Thyroid gland (tissue), 4 donors: ENCODE results near the gene FITM1.

Experiments
- POLR2A ChIP-seq, 2 donors: fragments of 450-650 bp; IDR thresholded peaks; one replicate each; pipeline ENCODE4 v1.6.1; 2017; ENCODE audit warnings: antibody characterized with exemption in 2 of 2, mild to moderate bottlenecking in 2 of 2, moderate library complexity in 1 of 2
- TF ChIP-seq, protein P1 (sequence below), 6 experiments: fragments of 200-600 bp in 3 of 6; fragments of 450-650 bp in 3 of 6; sonication (generic) in 3 of 6; IDR thresholded peaks; one replicate each; pipeline ENCODE4 v1.5.1; 2016 to 2019; ENCODE audit warnings: antibody characterized with exemption in 6 of 6, mild to moderate bottlenecking in 2 of 6, inconsistent platforms in 1 of 6, moderate library complexity in 1 of 6

DNA sequence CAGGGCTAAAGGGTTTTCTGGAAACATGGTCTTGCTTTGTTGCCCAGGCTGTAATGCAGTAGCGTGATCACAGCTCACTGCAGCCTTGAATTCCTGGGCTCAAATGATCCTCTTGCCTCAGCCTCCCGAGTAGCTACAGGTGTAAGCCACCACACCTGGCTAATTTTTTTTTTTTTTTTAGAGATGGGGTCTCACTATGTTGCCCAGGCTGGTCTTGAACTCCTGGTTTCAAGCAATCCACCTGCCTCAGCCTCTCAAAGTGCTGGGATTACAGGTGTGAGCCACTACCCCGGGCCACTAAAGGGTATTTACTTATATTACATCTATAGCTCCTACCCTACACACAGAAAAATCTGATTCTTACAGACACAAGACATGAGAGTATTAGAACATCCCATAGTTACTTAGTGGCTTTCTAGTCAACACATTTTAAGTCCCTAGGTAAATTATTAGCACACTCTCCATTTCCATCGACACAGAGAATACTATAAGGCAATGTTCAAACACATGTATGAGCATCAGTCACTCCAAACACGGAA lies 22.1 kb upstream of the FITM1 start:
- TF ChIP-seq, protein P1, sequence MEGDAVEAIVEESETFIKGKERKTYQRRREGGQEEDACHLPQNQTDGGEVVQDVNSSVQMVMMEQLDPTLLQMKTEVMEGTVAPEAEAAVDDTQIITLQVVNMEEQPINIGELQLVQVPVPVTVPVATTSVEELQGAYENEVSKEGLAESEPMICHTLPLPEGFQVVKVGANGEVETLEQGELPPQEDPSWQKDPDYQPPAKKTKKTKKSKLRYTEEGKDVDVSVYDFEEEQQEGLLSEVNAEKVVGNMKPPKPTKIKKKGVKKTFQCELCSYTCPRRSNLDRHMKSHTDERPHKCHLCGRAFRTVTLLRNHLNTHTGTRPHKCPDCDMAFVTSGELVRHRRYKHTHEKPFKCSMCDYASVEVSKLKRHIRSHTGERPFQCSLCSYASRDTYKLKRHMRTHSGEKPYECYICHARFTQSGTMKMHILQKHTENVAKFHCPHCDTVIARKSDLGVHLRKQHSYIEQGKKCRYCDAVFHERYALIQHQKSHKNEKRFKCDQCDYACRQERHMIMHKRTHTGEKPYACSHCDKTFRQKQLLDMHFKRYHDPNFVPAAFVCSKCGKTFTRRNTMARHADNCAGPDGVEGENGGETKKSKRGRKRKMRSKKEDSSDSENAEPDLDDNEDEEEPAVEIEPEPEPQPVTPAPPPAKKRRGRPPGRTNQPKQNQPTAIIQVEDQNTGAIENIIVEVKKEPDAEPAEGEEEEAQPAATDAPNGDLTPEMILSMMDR (IDR thresholded peaks at IDR 0.05), result no peak
- no peak for TF ChIP-seq POLR2A (IDR thresholded peaks at IDR 0.05)
